A673 (cell line): ENCODE measurements around the gene CTNNA1. TPM values are rescaled to one million over a fixed set of nuclear protein-coding genes. Genes with fewer than 3 reads are reported as not detected.

ENCODE experiments used
- BruUV-seq: library from RNA; stranded (reverse); fragments of 400-500 nt; replicated peaks from 2 replicates; lab custom pipeline; 2021; lab: Mats Ljungman, UMichigan
- CTCF ChIA-PET: fragments of 300-600 bp; sonication (Branson Sonifier 250); formaldehyde crosslinking; loops from one replicate; lab custom pipeline; 2022; ENCODE audit warnings: antibody characterized with exemption; lab: Charles Lee
- POLR2A ChIA-PET: fragments of 300-600 bp; sonication (Branson Sonifier 250); formaldehyde crosslinking; loops from one replicate; lab custom pipeline; 2022; ENCODE audit warnings: antibody characterized with exemption; ENCODE audit not compliant: low non-redundant PET; lab: Charles Lee
- DNase-seq: peaks from one replicate; pipeline ENCODE4 v3.0.0-alpha.2; 2015; ENCODE audit warnings: low spot score
- H3K27ac ChIP-seq: fragments of 200-600 bp; sonication (generic); 2 replicates; pipeline ENCODE4 v1.5.1; 2016; ENCODE audit warnings: mixed run types, low read depth, mild to moderate bottlenecking, mixed read lengths, antibody characterized with exemption, low read length; ENCODE audit not compliant: poor library complexity, severe bottlenecking
- H3K27me3 ChIP-seq: fragments of 200-600 bp; sonication (generic); replicated peaks from 2 replicates; pipeline ENCODE4 v1.6.1; 2017; ENCODE audit warnings: mixed run types, low read depth, mild to moderate bottlenecking, mixed read lengths, antibody characterized with exemption, low read length; ENCODE audit not compliant: insufficient read depth, poor library complexity
- H3K36me3 ChIP-seq: fragments of 200-600 bp; sonication (generic); 2 replicates; pipeline ENCODE4 v1.6.1; 2016; ENCODE audit warnings: mixed run types, mild to moderate bottlenecking, mixed read lengths, antibody characterized with exemption, low read length; ENCODE audit not compliant: insufficient read depth, poor library complexity, severe bottlenecking
- H3K4me1 ChIP-seq: fragments of 200-600 bp; sonication (generic); 2 replicates; pipeline ENCODE4 v1.6.1; 2017; ENCODE audit warnings: mixed run types, mild to moderate bottlenecking, mixed read lengths, antibody characterized with exemption, low read length; ENCODE audit not compliant: insufficient read depth, poor library complexity, severe bottlenecking
- H3K4me3 ChIP-seq: fragments of 200-600 bp; sonication (generic); 2 replicates; pipeline ENCODE4 v1.5.1; 2016; ENCODE audit warnings: low read depth, mixed run types, mild to moderate bottlenecking, mixed read lengths, low read length; ENCODE audit not compliant: poor library complexity, severe bottlenecking
- H3K9me3 ChIP-seq: fragments of 200-600 bp; sonication (generic); 2 replicates; pipeline ENCODE4 v1.6.1; 2016; ENCODE audit warnings: mixed run types, low read depth, mild to moderate bottlenecking, mixed read lengths, antibody characterized with exemption, low read length; ENCODE audit not compliant: poor library complexity, severe bottlenecking
- EZH2 ChIP-seq: fragments of 200-600 bp; sonication (generic); IDR thresholded peaks from 2 replicates; pipeline ENCODE4 v1.6.1; 2017; ENCODE audit warnings: borderline replicate concordance, low read depth, mild to moderate bottlenecking, mixed read lengths, antibody characterized with exemption, low read length; ENCODE audit not compliant: poor library complexity, severe bottlenecking
- intact Hi-C: fragments of 100-400 bp; cut with micrococcal nuclease; formaldehyde crosslinking; loops from one replicate; pipeline ENCODE4 v1.10.0; 2022; ENCODE audit not compliant: unreplicated experiment
- total RNA-seq: library from RNA; stranded (reverse); gene quantifications from 2 replicates; pipeline ENCODE4 v1.2.3, GENCODE V29; 2021
- TF ChIP-seq, protein P1 (sequence below): fragments of 300-800, 200-600 bp; sonication (generic); conservative IDR thresholded peaks from 2 replicates; pipeline ENCODE4 v1.5.1; 2017; ENCODE audit warnings: low read depth, mild to moderate bottlenecking, antibody characterized with exemption, low read length, moderate library complexity, mixed read lengths

The CTNNA1 gene
- total RNA-seq, 1 experiment from 2014 or later, result 249 TPM

DNA sequence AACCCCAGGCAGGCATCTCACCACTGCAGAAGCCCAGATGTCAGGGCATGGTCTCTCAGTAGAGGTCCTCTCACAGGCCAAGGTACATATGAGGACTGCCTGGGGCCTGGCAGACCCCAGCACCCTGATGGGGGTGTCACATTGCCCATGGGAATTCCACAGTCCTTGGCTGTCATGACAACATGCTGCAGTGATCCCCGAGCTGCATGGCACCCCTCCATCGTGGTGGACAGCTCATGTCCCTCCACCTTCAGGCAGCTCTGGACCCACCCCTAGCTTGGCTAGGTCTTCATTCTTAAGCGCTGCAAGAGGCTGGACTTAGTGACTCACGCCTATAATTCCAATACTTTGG lies 196.0 kb downstream of the CTNNA1 start:
- CTCF ChIA-PET, result no interaction called here
- BruUV-seq, result no TSS peak
- no peak overlapping the region for H3K4me3 ChIP-seq
- H3K27ac ChIP-seq, result no peak overlapping the region
- H3K4me1 ChIP-seq, result peaks cover 22% of the 10 kb centered on the region
- DNase-seq, result no peak
- intact Hi-C loops, result no loop called here
- no peaks in the 10 kb centered on the region for H3K36me3 ChIP-seq
- H3K9me3 ChIP-seq, result no peaks in the 10 kb centered on the region
- H3K27me3 ChIP-seq, result no peaks in the 10 kb centered on the region
- TF ChIP-seq EZH2, result no peak
- TF ChIP-seq, protein P1, sequence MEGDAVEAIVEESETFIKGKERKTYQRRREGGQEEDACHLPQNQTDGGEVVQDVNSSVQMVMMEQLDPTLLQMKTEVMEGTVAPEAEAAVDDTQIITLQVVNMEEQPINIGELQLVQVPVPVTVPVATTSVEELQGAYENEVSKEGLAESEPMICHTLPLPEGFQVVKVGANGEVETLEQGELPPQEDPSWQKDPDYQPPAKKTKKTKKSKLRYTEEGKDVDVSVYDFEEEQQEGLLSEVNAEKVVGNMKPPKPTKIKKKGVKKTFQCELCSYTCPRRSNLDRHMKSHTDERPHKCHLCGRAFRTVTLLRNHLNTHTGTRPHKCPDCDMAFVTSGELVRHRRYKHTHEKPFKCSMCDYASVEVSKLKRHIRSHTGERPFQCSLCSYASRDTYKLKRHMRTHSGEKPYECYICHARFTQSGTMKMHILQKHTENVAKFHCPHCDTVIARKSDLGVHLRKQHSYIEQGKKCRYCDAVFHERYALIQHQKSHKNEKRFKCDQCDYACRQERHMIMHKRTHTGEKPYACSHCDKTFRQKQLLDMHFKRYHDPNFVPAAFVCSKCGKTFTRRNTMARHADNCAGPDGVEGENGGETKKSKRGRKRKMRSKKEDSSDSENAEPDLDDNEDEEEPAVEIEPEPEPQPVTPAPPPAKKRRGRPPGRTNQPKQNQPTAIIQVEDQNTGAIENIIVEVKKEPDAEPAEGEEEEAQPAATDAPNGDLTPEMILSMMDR, result no peak
- POLR2A ChIA-PET, result no interaction called here

DNA sequence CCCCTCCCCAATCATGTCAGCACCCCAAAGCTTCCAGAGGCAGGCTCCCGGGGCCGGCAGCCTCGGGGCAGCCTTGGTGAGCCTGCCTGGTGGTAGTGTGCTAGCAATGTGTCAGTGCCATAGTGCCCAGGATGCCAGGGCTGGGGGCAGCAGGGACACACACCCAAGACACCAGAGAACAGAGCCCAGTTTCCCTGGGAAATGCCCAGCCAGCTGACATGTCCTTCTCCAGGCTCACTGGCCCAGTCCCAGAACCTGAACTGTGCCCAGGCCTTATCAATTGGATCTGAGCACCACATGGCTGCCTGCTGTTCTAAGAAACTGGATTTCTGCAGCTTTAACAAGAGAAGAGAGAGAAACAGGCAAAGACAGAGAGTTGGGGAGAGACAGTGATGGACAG lies 196.8 kb downstream of the CTNNA1 start:
- no peaks in the 10 kb centered on the region for H3K36me3 ChIP-seq
- H3K9me3 ChIP-seq, result no peaks in the 10 kb centered on the region
- H3K4me1 ChIP-seq, result peaks cover 28% of the 10 kb centered on the region
- H3K27ac ChIP-seq, result no peak overlapping the region
- no peaks in the 10 kb centered on the region for H3K27me3 ChIP-seq
- POLR2A ChIA-PET, result no interaction called here
- intact Hi-C loops, result loop anchor here (5.0 kb wide), 1 partner anchor 312 kb away; no protein-coding TSS in a partner anchor
- no peak for DNase-seq
- no peak for TF ChIP-seq EZH2
- TF ChIP-seq, protein P1, result no peak
- CTCF ChIA-PET, result no interaction called here
- no peak overlapping the region for H3K4me3 ChIP-seq
- no TSS peak for BruUV-seq

- Histone ChIP-seq H3K27me3 (no peaks in the 10 kb centered on the region), H3K36me3 (no peaks in the 10 kb centered on the region), H3K4me1 (peaks cover 28% of the 10 kb centered on the region), H3K27ac (no peak overlapping the region), H3K4me3 (no peak overlapping the region), H3K9me3 (no peaks in the 10 kb centered on the region)
- POLR2A ChIA-PET, result no interaction called here
- BruUV-seq, result no TSS peak
- TF ChIP-seq EZH2, result no peak
- TF ChIP-seq, protein P1, result no peak
- intact Hi-C loops, result loop anchor here (5.0 kb wide), 1 partner anchor 312 kb away; no protein-coding TSS in a partner anchor
- CTCF ChIA-PET, result no interaction called here
- DNase-seq, result no peak
Observed at GRCh38 chr5:138950421-138951031, 197.3 kb downstream of the CTNNA1 start.
